K562 (cell line): ENCODE data around the gene SLC35F4. TPM values are rescaled to one million over a fixed set of nuclear protein-coding genes. Genes with fewer than 3 reads are reported as not detected.

Experiments used
- CC2D1A ChIP-seq: fragments of 450-650 bp; IDR thresholded peaks from 2 replicates; pipeline ENCODE4 v1.6.1; 2017; ENCODE audit warnings: mild to moderate bottlenecking
- CEBPZ ChIP-seq: fragments of 150-350 bp; IDR thresholded peaks from 2 replicates; pipeline ENCODE4 v1.6.1; 2014; ENCODE audit warnings: low read depth, mild to moderate bottlenecking, low read length, borderline replicate concordance
- E4F1 ChIP-seq: fragments of 250-450 bp; sonication (Bioruptor Pico); IDR thresholded peaks from 2 replicates; pipeline ENCODE4 v1.5.0; 2021; ENCODE audit warnings: mild to moderate bottlenecking, borderline replicate concordance
- IRF1 ChIP-seq: sonication (generic); formaldehyde crosslinking; IDR thresholded peaks from 2 replicates; pipeline ENCODE4 v1.8.0; 2022; ENCODE audit warnings: missing genetic modification reagents, mild to moderate bottlenecking, borderline replicate concordance
- LEF1 ChIP-seq: fragments of 450-650 bp; IDR thresholded peaks from 2 replicates; pipeline ENCODE4 v1.6.1; 2016; ENCODE audit warnings: mild to moderate bottlenecking
- MECOM ChIP-seq: fragments of 250-450 bp; sonication (Bioruptor Pico); IDR thresholded peaks from 2 replicates; pipeline ENCODE4 v1.8.0; 2022; ENCODE audit warnings: inconsistent platforms
- POLR2AphosphoS2 ChIP-seq: IDR thresholded peaks from 2 replicates; pipeline ENCODE4 v1.6.1; 2012; ENCODE audit warnings: low read length, improper control_type of control experiment
- SAFB ChIP-seq: fragments of 200-400 bp; formaldehyde crosslinking; IDR thresholded peaks from 2 replicates; pipeline ENCODE4 v1.6.1; 2017; ENCODE audit warnings: low read depth, low read length, borderline replicate concordance
- SAP30 ChIP-seq: fragments of 200-600 bp; sonication (generic); IDR thresholded peaks from 2 replicates; pipeline ENCODE4 v1.6.1; 2012; ENCODE audit warnings: borderline replicate concordance, low read depth, mild to moderate bottlenecking, moderate library complexity, low read length, control low read depth, inconsistent platforms; ENCODE audit not compliant: insufficient read depth, poor library complexity, severe bottlenecking
- SREBF1 ChIP-seq: fragments of 150-350 bp; IDR thresholded peaks from 2 replicates; pipeline ENCODE4 v1.6.1; 2014; ENCODE audit warnings: antibody characterized with exemption, low read depth, low read length, borderline replicate concordance
- TARDBP ChIP-seq: fragments of 450-650 bp; IDR thresholded peaks from 2 replicates; pipeline ENCODE4 v1.6.1; 2016
- THRAP3 ChIP-seq: fragments of 450-650 bp; IDR thresholded peaks from 2 replicates; pipeline ENCODE4 v1.6.1; 2016; ENCODE audit warnings: mild to moderate bottlenecking, inconsistent platforms, borderline replicate concordance
- ZNF586 ChIP-seq: fragments of 450-650 bp; formaldehyde crosslinking; conservative IDR thresholded peaks from 2 replicates; pipeline ENCODE4 v1.4.0; 2020; ENCODE audit warnings: mild to moderate bottlenecking, moderate library complexity
- polyA plus RNA-seq, 8 experiments: library from polyadenylated mRNA; depleted of rRNA in 4 of 8; stranded (reverse) in 5 of 8; unstranded in 3 of 8; fragments of >200 nt; fragmentation: Nextera tagmentation in 2 of 8; fragmentation: Illumina TruSeq in 1 of 8; extraction: Ambion mirVana in 2 of 8; extraction: Trizol in 1 of 8; gene quantifications; 2 replicates each; pipeline versions ENCODE4 v1.2.1 to v1.2.3, GENCODE V29; 2011 to 2014; ENCODE audit warnings: inconsistent platforms in 1 of 8, missing spikeins in 1 of 8
- total RNA-seq, 7 experiments: library from RNA; depleted of rRNA in 6 of 7; stranded (reverse); fragments of >200 nt in 6 of 7; fragmentation: Illumina TruSeq in 2 of 7; extraction: Trizol in 2 of 7; gene quantifications; 2 replicates each; pipeline versions ENCODE4 v1.2.1 to v1.2.3, GENCODE V29; 2011 to 2021; ENCODE audit warnings: low replicate concordance in 1 of 7

The SLC35F4 gene
- total and polyA plus RNA-seq, 9 of the 15 experiments (the other 6 are each of a cell fraction or from before 2014, with no cell fraction given), result 0.01 TPM; not detected in 8

- TF ChIP-seq IRF1, result no peak
- no peak for TF ChIP-seq POLR2AphosphoS2
- no peak for TF ChIP-seq CEBPZ
- no peak for TF ChIP-seq TARDBP
- TF ChIP-seq SAP30, result no peak
- no peak for TF ChIP-seq SREBF1
- TF ChIP-seq E4F1, result no peak
- no peak for TF ChIP-seq LEF1
- no peak for TF ChIP-seq MECOM (CRISPR knock-in tag)
- no peak for TF ChIP-seq THRAP3
- no peak for TF ChIP-seq ZNF586 (CRISPR knock-in tag)
- TF ChIP-seq SAFB, result no peak
- no peak for TF ChIP-seq CC2D1A
Measured at GRCh38 chr14:57754527-57754926, 111.4 kb downstream of the SLC35F4 start (continued).
